GM13976 (cell line): ENCODE results near the gene TXK.

Experiments
- DNase-seq: peaks from one replicate; pipeline ENCODE4 v3.0.0; 2012; ENCODE audit warnings: low spot score
- CTCF ChIP-seq: IDR thresholded peaks from 2 replicates; pipeline ENCODE4 v1.5.1; 2012; ENCODE audit warnings: borderline replicate concordance, mild to moderate bottlenecking; ENCODE audit not compliant: insufficient read depth; ENCODE audit errors: extremely low read depth, missing control alignments, control extremely low read depth
- in situ Hi-C: fragments of 300-500 bp; cut with MboI; formaldehyde crosslinking; loops from one replicate; pipeline ENCODE4 v1.12.0; 2022; ENCODE audit warnings: low sequenced_read_pairs, mixed read lengths, inconsistent platforms; ENCODE audit not compliant: unreplicated experiment

The TXK gene

GRCh38 chr4:48030470-48030869 is 103.6 kb downstream of the TXK start:
- DNase-seq: no peak
- in situ Hi-C loops: no loop called here
- no peak for TF ChIP-seq CTCF

GRCh38 chr4:48028696-48029095 is 105.4 kb downstream of the TXK start:
- no peak for TF ChIP-seq CTCF
- DNase-seq: no peak
- in situ Hi-C loops: no loop called here

- TF ChIP-seq CTCF: no peak
- in situ Hi-C loops: no loop called here
- DNase-seq: peak; percentile 51
Measured at GRCh38 chr4:48027653-48028052, 106.4 kb downstream of the TXK start.

GRCh38 chr4:48025005-48025404 is 109.0 kb downstream of the TXK start:
- in situ Hi-C loops: no loop called here
- TF ChIP-seq CTCF: no peak
- DNase-seq: no peak

- no peak for DNase-seq
- no peak for TF ChIP-seq CTCF
- in situ Hi-C loops: no loop called here
Measured at GRCh38 chr4:48024522-48024921, 109.5 kb downstream of the TXK start.

GRCh38 chr4:48022192-48022799 is 111.8 kb downstream of the TXK start:
- TF ChIP-seq CTCF: no peak
- in situ Hi-C loops: no loop called here
- no peak for DNase-seq
